RWPE2 (cell line): ENCODE measurements around the gene SLC2A9.

Experiments used
- ATAC-seq: fragments of 200-7000 bp; cut with Tn5 transposase; 3 replicates; pipeline ENCODE4 v1.9.1; 2021; ENCODE audit warnings: low read depth
- DNase-seq: peaks from one replicate; pipeline ENCODE4 v3.0.0-alpha.2; 2020; ENCODE audit warnings: low spot score
- H3K27ac ChIP-seq: fragments of 450-650 bp; 2 replicates; pipeline ENCODE4 v1.5.1; 2017; ENCODE audit warnings: mild to moderate bottlenecking; ENCODE audit not compliant: poor library complexity, severe bottlenecking
- H3K27me3 ChIP-seq: fragments of 250-450 bp; sonication (Bioruptor Pico); 2 replicates; pipeline ENCODE4 v1.5.1; 2021; ENCODE audit warnings: mild to moderate bottlenecking, moderate library complexity; ENCODE audit not compliant: insufficient read depth, poor library complexity, severe bottlenecking
- H3K36me3 ChIP-seq: fragments of 250-450 bp; sonication (Bioruptor Pico); 2 replicates; pipeline ENCODE4 v1.5.1; 2020; ENCODE audit warnings: low read depth, mild to moderate bottlenecking, moderate library complexity
- H3K4me1 ChIP-seq: fragments of 250-450 bp; sonication (Bioruptor Pico); 2 replicates; pipeline ENCODE4 v1.5.1; 2021; ENCODE audit warnings: mild to moderate bottlenecking, moderate library complexity; ENCODE audit not compliant: insufficient read depth, poor library complexity, severe bottlenecking
- H3K4me3 ChIP-seq: fragments of 250-450 bp; sonication (Bioruptor Pico); 2 replicates; pipeline ENCODE4 v1.5.1; 2021; ENCODE audit warnings: mild to moderate bottlenecking, moderate library complexity; ENCODE audit not compliant: severe bottlenecking
- H3K9me3 ChIP-seq: fragments of 250-450 bp; sonication (Bioruptor Pico); 2 replicates; pipeline ENCODE4 v1.5.1; 2021; ENCODE audit warnings: mild to moderate bottlenecking, moderate library complexity; ENCODE audit not compliant: severe bottlenecking
- TF ChIP-seq, protein P1 (sequence below): fragments of 450-650 bp; IDR thresholded peaks from one replicate; pipeline ENCODE4 v1.5.1; 2017; ENCODE audit warnings: mild to moderate bottlenecking, moderate library complexity; ENCODE audit not compliant: poor library complexity, severe bottlenecking

The SLC2A9 gene

DNA sequence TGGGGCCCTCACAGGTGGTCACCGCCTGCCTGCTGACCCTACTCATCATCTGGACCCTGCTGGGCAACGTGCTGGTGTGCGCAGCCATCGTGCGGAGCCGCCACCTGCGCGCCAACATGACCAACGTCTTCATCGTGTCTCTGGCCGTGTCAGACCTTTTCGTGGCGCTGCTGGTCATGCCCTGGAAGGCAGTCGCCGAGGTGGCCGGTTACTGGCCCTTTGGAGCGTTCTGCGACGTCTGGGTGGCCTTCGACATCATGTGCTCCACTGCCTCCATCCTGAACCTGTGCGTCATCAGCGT, 239.2 kb downstream of the SLC2A9 start:
- DNase-seq (no peak), ATAC-seq (no peak)
- Histone ChIP-seq H3K9me3 (no peaks in the 10 kb centered on the region), H3K27me3 (peaks cover 10% of the 10 kb centered on the region), H3K4me1 (no peaks in the 10 kb centered on the region), H3K27ac (no peak overlapping the region), H3K36me3 (no peaks in the 10 kb centered on the region), H3K4me3 (no peak overlapping the region)
- TF ChIP-seq, protein P1, sequence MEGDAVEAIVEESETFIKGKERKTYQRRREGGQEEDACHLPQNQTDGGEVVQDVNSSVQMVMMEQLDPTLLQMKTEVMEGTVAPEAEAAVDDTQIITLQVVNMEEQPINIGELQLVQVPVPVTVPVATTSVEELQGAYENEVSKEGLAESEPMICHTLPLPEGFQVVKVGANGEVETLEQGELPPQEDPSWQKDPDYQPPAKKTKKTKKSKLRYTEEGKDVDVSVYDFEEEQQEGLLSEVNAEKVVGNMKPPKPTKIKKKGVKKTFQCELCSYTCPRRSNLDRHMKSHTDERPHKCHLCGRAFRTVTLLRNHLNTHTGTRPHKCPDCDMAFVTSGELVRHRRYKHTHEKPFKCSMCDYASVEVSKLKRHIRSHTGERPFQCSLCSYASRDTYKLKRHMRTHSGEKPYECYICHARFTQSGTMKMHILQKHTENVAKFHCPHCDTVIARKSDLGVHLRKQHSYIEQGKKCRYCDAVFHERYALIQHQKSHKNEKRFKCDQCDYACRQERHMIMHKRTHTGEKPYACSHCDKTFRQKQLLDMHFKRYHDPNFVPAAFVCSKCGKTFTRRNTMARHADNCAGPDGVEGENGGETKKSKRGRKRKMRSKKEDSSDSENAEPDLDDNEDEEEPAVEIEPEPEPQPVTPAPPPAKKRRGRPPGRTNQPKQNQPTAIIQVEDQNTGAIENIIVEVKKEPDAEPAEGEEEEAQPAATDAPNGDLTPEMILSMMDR: no peak

DNA sequence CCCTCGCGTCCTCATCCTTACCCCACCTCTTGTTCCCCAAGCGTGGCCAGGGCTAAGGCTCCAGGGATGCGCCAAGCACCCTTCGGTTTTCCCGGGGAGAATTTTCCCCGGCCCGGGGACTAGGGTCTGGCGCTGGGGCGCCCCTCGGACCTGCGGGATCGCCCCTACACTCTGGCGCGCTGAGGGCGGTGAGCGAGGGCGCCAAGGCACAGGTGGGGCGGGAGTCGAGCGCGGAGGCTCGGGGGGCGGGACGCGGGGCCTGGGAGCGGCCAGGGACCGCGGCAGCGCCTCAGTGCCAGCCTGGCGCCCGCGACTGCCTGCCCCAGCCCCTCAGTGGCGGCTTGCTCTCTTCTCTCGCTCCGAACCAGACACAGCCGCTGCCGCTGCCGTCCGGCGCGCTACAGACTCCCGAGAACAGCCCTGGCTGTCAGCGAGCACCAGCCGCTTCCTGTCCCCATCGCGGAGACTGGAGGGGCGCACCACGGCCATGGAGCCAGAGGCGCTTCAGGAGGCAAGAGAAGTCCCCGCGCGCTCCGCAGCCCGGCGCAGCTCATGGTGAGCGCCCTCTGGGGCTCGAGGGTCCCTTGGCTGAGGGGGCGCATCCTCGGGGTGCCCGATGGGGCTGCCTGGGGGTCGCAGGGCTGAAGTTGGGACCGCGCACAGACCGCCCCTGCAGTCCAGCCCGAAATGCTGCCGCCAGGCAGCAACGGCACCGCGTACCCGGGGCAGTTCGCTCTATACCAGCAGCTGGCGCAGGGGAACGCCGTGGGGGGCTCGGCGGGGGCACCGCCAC, 239.8 kb downstream of the SLC2A9 start, which contains the start of gene DRD5:
DRD5 (plus strand) TSS at position 292 of the 793 bp plus-strand sequence; CDS start at position 688, 396 bp downstream.
- ATAC-seq: no peak
- no peak for DNase-seq
- H3K27ac ChIP-seq: no peak within 1 kb of the TSS
- TF ChIP-seq, protein P1: no peak
- H3K4me1 ChIP-seq: no peaks in the 10 kb centered on the region
- H3K27me3 ChIP-seq: peaks cover 10% of the 10 kb centered on the region
- no peaks in the 10 kb centered on the region for H3K9me3 ChIP-seq
- no peaks in the 10 kb centered on the region for H3K36me3 ChIP-seq
- H3K4me3 ChIP-seq: no peak within 1 kb of the TSS
